Measurements from ENCODE around the gene MARK2.

- TF ChIP-seq POLR2AphosphoS5 (IDR thresholded peaks at IDR 0.05; ENCODE audit: low read depth, low read length) (no peak), POLR2A (IDR thresholded peaks at IDR 0.05; ENCODE audit: low read depth, low read length) (no peak)
These were observed 5.9 kb upstream of the MARK2 start for GRCh38 chr11:63833048-63833447.
